Adrenal gland (tissue), 5 donors: ENCODE data around the gene DACH2.

Source experiments
- POLR2A ChIP-seq, 2 donors: fragments of 450-650 bp; IDR thresholded peaks; one replicate each; pipeline ENCODE4 v1.6.1; 2017; ENCODE audit warnings: antibody characterized with exemption in 2 of 2, mild to moderate bottlenecking in 2 of 2, moderate library complexity in 1 of 2
- TF ChIP-seq, protein P1 (sequence below), 6 experiments: fragments of 450-650 bp in 4 of 6; fragments of 200-600 bp in 2 of 6; sonication (generic) in 1 of 6; IDR thresholded peaks; 1 replicate in 5 of 6; 2 replicates in 1 of 6; pipeline versions ENCODE4 v1.5.1 to v1.8.0; 2016 to 2021; ENCODE audit warnings: antibody characterized with exemption in 6 of 6, mild to moderate bottlenecking in 2 of 6, moderate library complexity in 1 of 6
- donor health status: DM: no; HTN: no; CAD: no.

DNA sequence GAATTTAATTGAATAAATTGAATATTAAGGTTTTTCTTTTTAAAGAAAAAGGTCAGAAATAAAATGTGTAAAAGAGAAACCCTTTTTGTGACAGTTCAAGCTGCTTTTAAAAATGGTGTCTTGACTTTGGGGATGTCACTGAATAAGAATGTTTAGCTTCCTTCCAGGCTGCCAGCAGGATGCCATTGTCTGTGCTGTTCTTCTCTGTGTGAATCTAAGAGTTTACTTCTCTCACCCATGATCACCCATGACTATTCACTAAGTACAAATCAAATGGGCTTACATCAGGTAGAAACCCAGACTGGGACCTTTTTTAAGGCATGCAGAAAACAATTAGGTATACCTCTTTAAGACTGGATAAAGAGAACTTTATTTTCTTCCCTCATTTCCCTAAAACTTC, 115.3 kb downstream of the DACH2 start:
- TF ChIP-seq, protein P1, sequence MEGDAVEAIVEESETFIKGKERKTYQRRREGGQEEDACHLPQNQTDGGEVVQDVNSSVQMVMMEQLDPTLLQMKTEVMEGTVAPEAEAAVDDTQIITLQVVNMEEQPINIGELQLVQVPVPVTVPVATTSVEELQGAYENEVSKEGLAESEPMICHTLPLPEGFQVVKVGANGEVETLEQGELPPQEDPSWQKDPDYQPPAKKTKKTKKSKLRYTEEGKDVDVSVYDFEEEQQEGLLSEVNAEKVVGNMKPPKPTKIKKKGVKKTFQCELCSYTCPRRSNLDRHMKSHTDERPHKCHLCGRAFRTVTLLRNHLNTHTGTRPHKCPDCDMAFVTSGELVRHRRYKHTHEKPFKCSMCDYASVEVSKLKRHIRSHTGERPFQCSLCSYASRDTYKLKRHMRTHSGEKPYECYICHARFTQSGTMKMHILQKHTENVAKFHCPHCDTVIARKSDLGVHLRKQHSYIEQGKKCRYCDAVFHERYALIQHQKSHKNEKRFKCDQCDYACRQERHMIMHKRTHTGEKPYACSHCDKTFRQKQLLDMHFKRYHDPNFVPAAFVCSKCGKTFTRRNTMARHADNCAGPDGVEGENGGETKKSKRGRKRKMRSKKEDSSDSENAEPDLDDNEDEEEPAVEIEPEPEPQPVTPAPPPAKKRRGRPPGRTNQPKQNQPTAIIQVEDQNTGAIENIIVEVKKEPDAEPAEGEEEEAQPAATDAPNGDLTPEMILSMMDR (IDR thresholded peaks at IDR 0.05) = no peak
- no peak for TF ChIP-seq POLR2A (IDR thresholded peaks at IDR 0.05)
